Fibroblast of lung (primary cell): ENCODE results near the gene TPD52L1.

Source experiments
- EZH2 ChIP-seq: IDR thresholded peaks from 2 replicates; pipeline ENCODE4 v1.5.1; 2012; ENCODE audit warnings: low read length, control low read depth, mild to moderate bottlenecking; ENCODE audit errors: missing control alignments
- TF ChIP-seq, protein P1 (sequence below), 2 donors: IDR thresholded peaks in 1 of 2; conservative IDR thresholded peaks in 1 of 2; 1 replicate in 1 of 2; 2 replicates in 1 of 2; pipeline ENCODE4 v1.5.1; 2011 to 2012; ENCODE audit warnings: low read length in 2 of 2, control low read depth in 1 of 2, inconsistent platforms in 1 of 2, low read depth in 1 of 2, mild to moderate bottlenecking in 1 of 2

DNA sequence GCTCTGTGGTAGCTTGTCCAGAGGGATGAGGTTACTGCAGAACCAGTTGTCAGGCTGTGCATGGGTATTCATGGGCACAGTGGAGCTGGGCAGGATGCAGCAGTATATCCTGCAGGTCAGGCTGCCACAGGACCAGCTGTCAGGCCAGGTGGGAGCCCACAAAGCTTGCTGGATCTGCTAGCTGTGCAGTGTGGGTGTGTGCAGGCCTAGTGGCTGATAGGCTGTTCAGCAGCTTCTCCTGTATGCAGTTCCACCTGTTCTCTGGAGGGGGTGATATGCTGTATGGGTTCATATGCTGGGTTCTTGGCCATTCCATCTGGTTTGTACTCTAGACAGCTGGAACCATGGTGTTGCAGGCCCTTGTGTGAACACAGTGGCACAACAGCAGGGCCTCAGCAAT, 40.6 kb upstream of the TPD52L1 start:
- TF ChIP-seq, protein P1, sequence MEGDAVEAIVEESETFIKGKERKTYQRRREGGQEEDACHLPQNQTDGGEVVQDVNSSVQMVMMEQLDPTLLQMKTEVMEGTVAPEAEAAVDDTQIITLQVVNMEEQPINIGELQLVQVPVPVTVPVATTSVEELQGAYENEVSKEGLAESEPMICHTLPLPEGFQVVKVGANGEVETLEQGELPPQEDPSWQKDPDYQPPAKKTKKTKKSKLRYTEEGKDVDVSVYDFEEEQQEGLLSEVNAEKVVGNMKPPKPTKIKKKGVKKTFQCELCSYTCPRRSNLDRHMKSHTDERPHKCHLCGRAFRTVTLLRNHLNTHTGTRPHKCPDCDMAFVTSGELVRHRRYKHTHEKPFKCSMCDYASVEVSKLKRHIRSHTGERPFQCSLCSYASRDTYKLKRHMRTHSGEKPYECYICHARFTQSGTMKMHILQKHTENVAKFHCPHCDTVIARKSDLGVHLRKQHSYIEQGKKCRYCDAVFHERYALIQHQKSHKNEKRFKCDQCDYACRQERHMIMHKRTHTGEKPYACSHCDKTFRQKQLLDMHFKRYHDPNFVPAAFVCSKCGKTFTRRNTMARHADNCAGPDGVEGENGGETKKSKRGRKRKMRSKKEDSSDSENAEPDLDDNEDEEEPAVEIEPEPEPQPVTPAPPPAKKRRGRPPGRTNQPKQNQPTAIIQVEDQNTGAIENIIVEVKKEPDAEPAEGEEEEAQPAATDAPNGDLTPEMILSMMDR (conservative IDR thresholded peaks at IDR 0.05 in 1 of 2, IDR thresholded peaks at IDR 0.05 in 1 of 2; ENCODE audit: low read depth in 1 of 2, low read length in 2 of 2): no peak
- TF ChIP-seq EZH2: no peak
